Activated CD8-positive, alpha-beta T cell treated with anti-CD3 and anti-CD28 coated beads for 36 hours (primary cell): ENCODE measurements around the gene SLC22A13. TPM values are rescaled to one million over a fixed set of nuclear protein-coding genes. Genes with fewer than 3 reads are reported as not detected.

Source experiments
- ATAC-seq: fragments of 200-7000 bp; cut with Tn5 transposase; one replicate; pipeline ENCODE4 v1.10.0; 2021; ENCODE audit warnings: mild to moderate bottlenecking, moderate library complexity
- CTCF ChIA-PET: fragments of 350-600 bp; sonication (Branson Sonifier 250); formaldehyde crosslinking; loops from one replicate; lab custom pipeline; 2021; ENCODE audit warnings: antibody characterized with exemption; lab: Charles Lee
- POLR2A ChIA-PET: fragments of 350-600 bp; sonication (Branson Sonifier 250); formaldehyde crosslinking; loops from one replicate; lab custom pipeline; 2021; ENCODE audit warnings: antibody characterized with exemption; lab: Charles Lee
- DNase-seq: peaks from one replicate; pipeline ENCODE4 v3.0.0-alpha.2; 2020
- H3K27ac Mint-ChIP-seq: one replicate; pipeline ENCODE4 v1.8.0; 2021; ENCODE audit warnings: mild to moderate bottlenecking, mixed read lengths
- H3K27me3 Mint-ChIP-seq: one replicate; pipeline ENCODE4 v1.8.0; 2021; ENCODE audit warnings: mixed read lengths
- H3K36me3 Mint-ChIP-seq: one replicate; pipeline ENCODE4 v1.8.0; 2021; ENCODE audit warnings: low read depth, mixed read lengths
- H3K4me1 Mint-ChIP-seq: one replicate; pipeline ENCODE4 v1.8.0; 2021; ENCODE audit warnings: low read depth, mixed read lengths
- H3K4me3 Mint-ChIP-seq: one replicate; pipeline ENCODE4 v1.8.0; 2021; ENCODE audit warnings: mild to moderate bottlenecking, moderate library complexity, mixed read lengths
- H3K9me3 Mint-ChIP-seq: one replicate; pipeline ENCODE4 v1.8.0; 2021; ENCODE audit warnings: mixed read lengths
- intact Hi-C: fragments of 100-400 bp; cut with micrococcal nuclease; formaldehyde crosslinking; loops from one replicate; pipeline ENCODE4 v1.10.0; 2022
- total RNA-seq, 2 experiments: library from RNA; stranded (reverse); gene quantifications; one replicate each; pipeline ENCODE4 v1.2.3, GENCODE V29; 2021
- TF ChIP-seq, protein P1 (sequence below): fragments of 200-600 bp; IDR thresholded peaks from one replicate; pipeline ENCODE4 v1.8.0; 2022; ENCODE audit warnings: antibody characterized with exemption, mild to moderate bottlenecking

Gene SLC22A13, protein sequence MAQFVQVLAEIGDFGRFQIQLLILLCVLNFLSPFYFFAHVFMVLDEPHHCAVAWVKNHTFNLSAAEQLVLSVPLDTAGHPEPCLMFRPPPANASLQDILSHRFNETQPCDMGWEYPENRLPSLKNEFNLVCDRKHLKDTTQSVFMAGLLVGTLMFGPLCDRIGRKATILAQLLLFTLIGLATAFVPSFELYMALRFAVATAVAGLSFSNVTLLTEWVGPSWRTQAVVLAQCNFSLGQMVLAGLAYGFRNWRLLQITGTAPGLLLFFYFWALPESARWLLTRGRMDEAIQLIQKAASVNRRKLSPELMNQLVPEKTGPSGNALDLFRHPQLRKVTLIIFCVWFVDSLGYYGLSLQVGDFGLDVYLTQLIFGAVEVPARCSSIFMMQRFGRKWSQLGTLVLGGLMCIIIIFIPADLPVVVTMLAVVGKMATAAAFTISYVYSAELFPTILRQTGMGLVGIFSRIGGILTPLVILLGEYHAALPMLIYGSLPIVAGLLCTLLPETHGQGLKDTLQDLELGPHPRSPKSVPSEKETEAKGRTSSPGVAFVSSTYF
- total RNA-seq: under 1 TPM; 0.18 to 0.31 TPM

DNA sequence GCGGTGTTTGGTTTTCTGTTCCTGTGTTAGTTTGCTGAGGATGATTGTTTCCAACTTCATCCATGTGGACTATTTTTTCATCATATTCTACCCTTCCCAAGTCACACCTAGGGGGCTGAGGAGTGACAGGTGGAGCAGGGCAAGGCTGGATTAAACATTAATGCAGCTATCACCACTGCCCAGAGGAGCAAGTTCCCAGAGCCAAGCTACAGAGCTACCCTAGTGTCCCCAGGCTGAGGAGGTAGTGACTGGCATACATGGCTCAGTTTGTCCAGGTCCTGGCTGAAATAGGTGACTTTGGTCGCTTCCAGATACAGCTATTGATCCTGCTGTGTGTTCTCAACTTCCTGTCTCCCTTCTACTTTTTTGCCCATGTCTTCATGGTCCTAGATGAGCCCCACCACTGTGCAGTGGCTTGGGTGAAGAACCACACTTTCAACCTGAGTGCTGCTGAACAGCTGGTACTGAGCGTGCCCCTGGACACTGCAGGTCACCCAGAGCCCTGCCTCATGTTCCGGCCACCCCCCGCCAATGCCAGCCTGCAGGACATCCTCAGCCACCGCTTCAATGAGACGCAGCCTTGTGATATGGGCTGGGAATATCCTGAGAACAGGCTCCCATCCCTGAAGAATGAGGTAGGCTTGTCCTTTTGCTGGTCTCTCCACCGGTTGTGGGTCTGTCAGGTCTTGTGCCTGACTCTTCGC is at the start of gene SLC22A13:
Gene SLC22A13, plus strand, starts transcription at position 209 of the 704 bp plus-strand sequence. Its CDS starts 49 bp downstream, at position 258.
- no peak within 1 kb of the TSS for H3K4me3 Mint-ChIP-seq
- no peak within 1 kb of the TSS for H3K27ac Mint-ChIP-seq
- ATAC-seq (no peak), DNase-seq (no peak)
- no peaks in the 10 kb centered on the region for H3K27me3 Mint-ChIP-seq
- intact Hi-C loops: no loop called here
- TF ChIP-seq, protein P1, sequence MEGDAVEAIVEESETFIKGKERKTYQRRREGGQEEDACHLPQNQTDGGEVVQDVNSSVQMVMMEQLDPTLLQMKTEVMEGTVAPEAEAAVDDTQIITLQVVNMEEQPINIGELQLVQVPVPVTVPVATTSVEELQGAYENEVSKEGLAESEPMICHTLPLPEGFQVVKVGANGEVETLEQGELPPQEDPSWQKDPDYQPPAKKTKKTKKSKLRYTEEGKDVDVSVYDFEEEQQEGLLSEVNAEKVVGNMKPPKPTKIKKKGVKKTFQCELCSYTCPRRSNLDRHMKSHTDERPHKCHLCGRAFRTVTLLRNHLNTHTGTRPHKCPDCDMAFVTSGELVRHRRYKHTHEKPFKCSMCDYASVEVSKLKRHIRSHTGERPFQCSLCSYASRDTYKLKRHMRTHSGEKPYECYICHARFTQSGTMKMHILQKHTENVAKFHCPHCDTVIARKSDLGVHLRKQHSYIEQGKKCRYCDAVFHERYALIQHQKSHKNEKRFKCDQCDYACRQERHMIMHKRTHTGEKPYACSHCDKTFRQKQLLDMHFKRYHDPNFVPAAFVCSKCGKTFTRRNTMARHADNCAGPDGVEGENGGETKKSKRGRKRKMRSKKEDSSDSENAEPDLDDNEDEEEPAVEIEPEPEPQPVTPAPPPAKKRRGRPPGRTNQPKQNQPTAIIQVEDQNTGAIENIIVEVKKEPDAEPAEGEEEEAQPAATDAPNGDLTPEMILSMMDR: no peak
- H3K36me3 Mint-ChIP-seq: peaks cover 1% of the 10 kb centered on the region
- peaks cover 6% of the 10 kb centered on the region for H3K4me1 Mint-ChIP-seq
- H3K9me3 Mint-ChIP-seq: no peaks in the 10 kb centered on the region
- CTCF ChIA-PET: interaction anchor here (0.9 to 1.6 kb wide), 2 partner anchors 31 to 214 kb away, joined by 3 read pairs; no protein-coding TSS in a partner anchor
- POLR2A ChIA-PET: no interaction called here

DNA sequence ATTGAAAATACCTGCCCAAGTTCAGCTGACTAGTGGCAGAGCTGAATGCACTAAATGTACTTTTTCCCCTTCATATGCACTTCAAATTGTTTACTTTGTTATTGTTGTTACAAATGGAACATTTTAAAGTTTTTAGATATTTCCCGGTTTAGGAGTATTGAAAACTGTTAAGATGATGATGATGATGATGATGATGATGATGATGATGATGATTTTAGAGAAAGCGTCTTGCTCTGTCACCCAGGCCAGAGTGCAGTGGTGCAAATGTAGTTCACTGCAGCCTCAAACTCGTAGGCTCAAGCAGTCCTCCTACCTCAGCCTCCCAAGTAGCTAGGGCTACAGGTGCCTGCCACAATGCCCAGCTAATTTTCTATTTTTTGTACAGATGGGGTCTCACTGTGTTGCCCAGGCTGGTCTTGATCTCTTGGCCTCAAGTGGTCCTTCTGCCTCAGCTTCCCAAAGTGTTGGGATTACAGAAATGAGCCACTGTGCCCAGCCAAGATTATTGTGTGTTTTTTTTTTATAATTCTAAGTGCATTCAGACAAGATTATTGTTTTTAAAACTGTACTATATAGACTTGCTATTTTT is 45.9 kb upstream of the SLC22A13 start:
- POLR2A ChIA-PET: no interaction called here
- intact Hi-C loops: no loop called here
- H3K4me1 Mint-ChIP-seq: peaks cover 9% of the 10 kb centered on the region
- DNase-seq: no peak
- no peak overlapping the region for H3K27ac Mint-ChIP-seq
- H3K36me3 Mint-ChIP-seq: peaks cover 36% of the 10 kb centered on the region
- no peak for ATAC-seq
- no peak overlapping the region for H3K4me3 Mint-ChIP-seq
- H3K9me3 Mint-ChIP-seq: no peaks in the 10 kb centered on the region
- no peaks in the 10 kb centered on the region for H3K27me3 Mint-ChIP-seq
- TF ChIP-seq, protein P1: no peak
- CTCF ChIA-PET: interaction anchor here (1.0 kb wide), 1 partner anchor 13 kb away, joined by 3 read pairs; no protein-coding TSS in a partner anchor

DNA sequence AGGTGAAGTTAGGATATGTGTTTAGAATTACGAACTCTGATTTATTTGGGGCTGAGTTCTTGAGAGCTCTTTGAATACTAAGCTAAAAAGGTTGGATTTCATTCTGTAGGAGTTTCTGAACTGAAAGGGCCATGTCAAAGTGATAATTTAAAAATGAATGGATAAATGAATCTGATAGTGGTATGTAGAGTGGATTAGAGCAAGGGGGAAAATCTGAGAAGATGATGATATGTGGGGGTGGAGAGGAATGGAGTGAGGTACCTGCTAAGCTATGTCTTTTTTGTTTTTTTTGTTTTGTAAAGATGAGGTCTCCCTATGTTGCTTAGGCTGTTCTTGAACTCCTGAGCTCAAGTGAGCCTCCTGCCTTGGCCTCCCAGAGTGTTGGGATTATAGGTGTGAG is 44.6 kb upstream of the SLC22A13 start:
- Mint-ChIP-seq H3K4me3 (no peak overlapping the region), H3K27ac (no peak overlapping the region), H3K36me3 (peaks cover 44% of the 10 kb centered on the region), H3K27me3 (no peaks in the 10 kb centered on the region), H3K9me3 (no peaks in the 10 kb centered on the region), H3K4me1 (peaks cover 9% of the 10 kb centered on the region)
- no peak for DNase-seq
- ChIA-PET CTCF (interaction anchor here (1.3 to 1.5 kb wide), 2 partner anchors 9 to 103 kb away, joined by 4 read pairs; no protein-coding TSS in a partner anchor), POLR2A (interaction anchor here (0.6 to 0.9 kb wide), 2 partner anchors 19 to 95 kb away, joined by 3 read pairs; no protein-coding TSS in a partner anchor)
- TF ChIP-seq, protein P1: no peak
- ATAC-seq: no peak
- intact Hi-C loops: no loop called here

DNA sequence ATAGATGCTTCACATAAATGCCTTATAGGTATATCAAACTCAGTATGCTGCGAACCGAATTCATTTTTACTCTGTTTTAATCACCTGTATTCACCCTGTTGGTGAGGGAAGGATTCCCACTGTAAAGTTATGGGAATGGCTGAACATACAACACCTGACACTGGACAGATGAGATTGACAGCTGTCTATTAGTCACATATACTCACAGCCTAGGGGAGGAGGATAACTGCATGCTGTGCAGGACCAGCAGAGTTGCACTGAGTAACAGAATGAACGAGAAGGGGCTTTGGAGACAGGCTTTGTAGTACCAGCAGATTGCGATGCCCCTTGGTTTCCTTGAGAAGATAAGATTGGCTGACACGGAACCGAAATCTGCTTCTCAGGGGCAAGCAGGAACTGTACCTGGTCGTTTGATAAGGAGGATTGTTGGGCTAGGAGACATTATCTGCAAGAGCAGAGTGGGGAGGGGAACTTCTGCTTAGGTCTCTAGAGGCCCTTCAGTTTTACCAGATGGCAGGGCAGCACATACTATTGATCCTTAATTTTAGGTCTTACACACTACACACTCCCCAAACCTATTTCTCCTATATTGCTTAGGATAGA is 43.5 kb upstream of the SLC22A13 start:
- no peaks in the 10 kb centered on the region for H3K27me3 Mint-ChIP-seq
- ChIA-PET CTCF (interaction anchor here (1.3 kb wide), 1 partner anchor 10 kb away, joined by 4 read pairs; no protein-coding TSS in a partner anchor), POLR2A (no interaction called here)
- DNase-seq: no peak
- ATAC-seq: no peak
- no peaks in the 10 kb centered on the region for H3K9me3 Mint-ChIP-seq
- H3K27ac Mint-ChIP-seq: no peak overlapping the region
- H3K36me3 Mint-ChIP-seq: peaks cover 37% of the 10 kb centered on the region
- H3K4me3 Mint-ChIP-seq: no peak overlapping the region
- intact Hi-C loops: no loop called here
- peaks cover 9% of the 10 kb centered on the region for H3K4me1 Mint-ChIP-seq
- TF ChIP-seq, protein P1: no peak
